T-cell (primary cell): ENCODE results near the gene RNF125. TPM values are rescaled to one million over a fixed set of nuclear protein-coding genes. Genes with fewer than 3 reads are reported as not detected.

Source experiments
- total RNA-seq, 35 experiments: library from RNA in 6 of 35; stranded (reverse) in 6 of 35; fragments of 120-200 nt in 1 of 35; gene quantifications; one replicate each; pipeline versions ENCODE4 v1.2.1 to v1.2.4 and lab custom pipeline; 2013 to 2026

The RNF125 gene
- total RNA-seq, 5 donors from 2014 or later (not counting 1 experiment from before 2014, with no cell fraction given) = 33.6 to 70.1 (median 37.4) TPM

Other genes starting within 250 kb of the RNF125 start
- gene TRAPPC8, start 75.7 kb upstream of the RNF125 start, total RNA-seq = 10 to 100 TPM; 44.7 to 62.0 (median 51.8) TPM
- 100 to 1,000 TPM in 1 of 5 donors, 10 to 100 TPM in 4; 61.3 to 103 (median 67.5) TPM for gene RNF138, start 73.0 kb downstream of the RNF125 start, total RNA-seq
- gene MEP1B, start 171.2 kb downstream of the RNF125 start, total RNA-seq = under 1 TPM in 1 of 5 donors, not detected in 4; 0.18 TPM